HG02981 (cell line): ENCODE results near the gene NPHS1.
"Not testable (repeated sequence)": the region's sequence is repeated elsewhere in the genome, so short reads cannot be mapped to it uniquely, and the experiment has no call there.

Experiments used
- ATAC-seq: cut with Tn5 transposase; IDR thresholded peaks from one replicate; pipeline ENCODE4 v1.9.1; 2021; ENCODE audit warnings: mild to moderate bottlenecking, moderate library complexity; ENCODE audit not compliant: unreplicated experiment

Gene NPHS1

DNA sequence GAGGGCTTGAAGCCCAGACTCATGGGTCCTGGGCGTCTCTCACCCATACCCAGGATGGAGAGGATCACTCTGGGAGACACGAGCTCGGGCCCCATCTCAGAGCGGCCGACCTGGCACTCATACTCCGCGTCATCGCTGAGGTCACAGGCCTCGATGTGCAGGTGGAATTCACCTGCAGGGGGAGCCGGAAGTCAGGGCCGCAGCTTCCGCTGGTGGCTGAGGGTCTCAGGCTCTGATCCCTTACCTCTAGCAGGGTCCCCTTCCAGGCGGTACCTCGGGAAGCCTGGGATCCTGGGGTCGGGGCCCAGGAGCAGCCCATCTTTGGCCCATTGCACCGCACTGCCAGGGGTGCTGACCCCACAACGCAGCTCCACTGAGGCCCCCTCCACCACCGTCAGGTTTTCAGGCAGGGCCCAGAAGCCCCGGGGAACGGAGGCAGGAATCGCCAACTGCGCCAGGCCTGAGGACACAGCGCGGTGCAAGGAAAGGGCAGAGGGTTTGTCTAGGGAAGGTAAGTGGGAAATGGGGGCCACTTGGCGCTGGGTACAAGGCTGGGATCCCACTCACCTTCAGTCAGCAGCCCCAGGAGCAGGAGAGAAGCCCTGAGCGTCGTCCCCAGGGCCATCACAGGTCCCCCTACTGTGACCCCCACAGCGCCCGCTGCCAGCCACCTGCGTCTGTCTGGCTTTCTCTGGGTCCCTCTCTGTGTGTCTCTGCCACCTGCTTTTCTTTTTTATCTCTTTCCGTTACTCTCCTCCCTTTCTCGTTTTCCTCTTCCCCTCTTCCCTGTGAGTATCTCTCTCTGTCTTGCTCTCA is 883 bp downstream of the NPHS1 start:
- no peak for ATAC-seq

DNA sequence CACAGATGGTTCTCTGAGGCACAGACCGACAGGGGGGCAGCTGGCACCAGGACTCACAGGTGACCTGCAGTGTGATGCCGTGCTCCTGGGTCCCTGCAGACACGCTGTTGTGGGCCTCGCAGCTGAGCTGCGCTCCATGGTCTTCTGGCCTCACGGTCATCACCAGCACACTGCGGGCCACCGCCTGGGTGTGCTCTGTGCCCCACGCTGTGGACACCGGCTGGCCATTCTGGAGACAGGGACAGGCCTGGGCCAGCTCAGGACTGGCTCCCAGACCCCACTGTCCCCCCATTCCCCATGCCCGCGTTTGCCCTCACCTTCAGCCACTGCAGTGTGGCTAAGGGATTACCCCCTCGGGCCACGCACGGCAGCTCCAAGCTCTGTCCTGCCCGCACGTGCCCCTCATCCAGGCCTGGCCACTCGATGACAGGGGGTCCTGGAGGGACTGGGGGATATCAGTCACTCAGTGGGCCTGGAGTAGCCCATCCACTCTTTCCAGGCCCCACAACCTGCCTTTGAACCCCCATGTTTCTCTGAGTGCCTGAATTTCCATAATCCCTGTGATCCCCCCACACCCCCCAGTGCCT is 3.3 kb downstream of the NPHS1 start:
- ATAC-seq: no peak

DNA sequence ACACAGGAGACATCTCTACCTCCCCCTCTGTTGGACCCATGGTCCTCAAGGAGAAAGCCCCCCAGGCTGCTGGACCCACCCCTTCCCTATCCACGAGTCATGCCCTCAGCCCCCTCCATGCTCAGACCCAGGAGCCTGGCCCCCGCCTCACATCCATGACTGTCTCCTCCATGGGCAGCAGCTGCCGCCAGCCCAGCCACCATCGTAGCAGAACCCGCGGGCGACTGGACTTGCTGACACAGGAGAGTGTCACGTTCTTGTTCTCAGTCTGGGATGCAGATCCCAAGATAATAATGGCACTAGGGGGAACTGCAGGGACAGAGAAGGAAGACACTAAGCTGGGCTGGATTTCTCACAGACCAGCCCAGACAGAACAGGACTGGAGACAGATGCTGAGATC is 3.8 kb downstream of the NPHS1 start:
- no peak for ATAC-seq

DNA sequence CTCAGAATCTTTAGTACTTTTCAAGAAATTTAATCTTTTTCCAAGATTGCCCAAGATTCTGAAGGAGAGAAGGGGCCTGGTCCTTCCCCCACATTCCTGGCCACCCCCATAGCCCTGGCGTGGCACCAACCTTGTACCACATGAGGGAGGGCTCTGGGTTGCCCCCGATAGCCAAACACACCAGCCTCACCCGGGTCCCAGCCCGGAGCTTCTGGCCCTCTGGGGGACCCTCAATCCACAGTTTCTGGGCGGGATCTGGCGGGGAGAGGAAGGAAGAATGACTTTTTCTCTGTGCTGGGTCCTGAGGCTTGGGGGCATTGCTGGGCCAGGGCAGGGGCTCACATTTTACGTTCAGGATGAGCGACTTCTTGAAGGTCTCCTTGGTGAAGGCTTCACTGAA is 4.4 kb downstream of the NPHS1 start:
- ATAC-seq: no peak

DNA sequence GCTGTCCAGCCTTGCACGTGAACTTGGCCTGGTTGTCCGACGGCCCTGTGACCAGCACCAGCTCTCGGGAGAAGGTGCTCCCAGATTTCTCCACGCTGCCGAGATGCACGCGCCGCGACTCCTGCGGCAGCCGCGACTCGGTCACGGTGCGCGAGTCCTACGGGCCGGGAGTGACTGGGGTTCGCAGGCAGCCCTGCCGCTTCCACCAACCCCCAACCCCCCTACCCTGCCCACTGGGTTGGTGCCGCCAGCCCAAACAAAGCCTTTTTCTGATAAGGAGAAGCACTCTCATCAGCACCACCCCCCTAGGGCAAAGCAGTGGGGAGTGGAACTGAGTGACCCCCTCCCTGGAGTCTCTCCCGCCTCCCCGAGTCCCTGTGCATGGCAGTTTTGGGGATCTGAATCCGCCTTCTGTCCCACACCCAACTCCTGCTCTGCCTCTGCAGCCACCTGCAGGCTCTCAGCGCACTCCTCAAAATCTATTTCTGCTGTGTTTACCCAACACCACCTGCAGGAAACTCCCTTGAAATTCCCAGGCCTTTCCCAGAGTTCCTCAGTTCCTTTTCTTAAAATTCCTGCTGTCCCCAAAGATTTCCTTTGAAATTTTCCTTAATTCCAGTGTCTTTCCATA is 6.2 kb downstream of the NPHS1 start:
- no peak for ATAC-seq

DNA sequence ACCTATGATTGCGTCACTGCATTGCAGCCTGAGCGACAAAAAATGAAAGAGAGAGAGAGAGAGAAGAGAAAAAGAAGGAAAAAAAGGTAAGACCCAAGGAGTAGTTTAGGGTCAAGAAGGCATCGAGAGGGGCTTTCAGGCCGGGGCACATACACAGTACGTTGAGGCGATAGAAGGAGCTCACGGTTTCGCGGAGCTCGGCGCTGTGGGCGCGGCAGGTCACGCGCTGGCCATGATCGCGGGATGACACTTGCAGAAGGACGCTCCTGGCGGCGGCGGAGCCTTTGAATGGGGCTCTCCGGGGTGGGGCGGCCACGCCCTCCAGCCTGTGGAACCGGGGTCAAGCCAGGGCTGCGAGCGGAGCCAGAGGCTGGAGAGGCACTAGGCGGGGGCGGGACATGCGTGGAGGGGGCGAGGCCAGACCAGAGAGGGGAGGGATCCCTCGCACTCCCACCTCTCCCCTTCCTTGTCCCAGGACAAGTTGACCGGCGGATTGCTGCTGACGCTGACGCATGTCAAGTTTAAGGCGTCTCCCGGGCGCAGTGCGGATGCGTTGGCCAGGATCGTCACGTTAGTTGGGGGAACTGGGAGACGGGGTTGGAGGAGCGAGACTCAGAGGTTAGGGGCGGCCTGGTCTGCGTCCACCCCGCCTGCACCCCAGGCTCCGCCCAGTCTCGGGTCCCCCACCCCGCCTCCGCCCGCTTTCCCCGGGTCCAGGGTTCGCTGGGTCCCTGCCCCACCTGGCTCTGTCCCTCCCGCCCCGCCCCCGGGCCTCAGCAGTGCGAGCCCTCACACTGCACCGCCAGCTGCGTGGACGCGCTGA is 6.9 kb downstream of the NPHS1 start:
- ATAC-seq: no peak

DNA sequence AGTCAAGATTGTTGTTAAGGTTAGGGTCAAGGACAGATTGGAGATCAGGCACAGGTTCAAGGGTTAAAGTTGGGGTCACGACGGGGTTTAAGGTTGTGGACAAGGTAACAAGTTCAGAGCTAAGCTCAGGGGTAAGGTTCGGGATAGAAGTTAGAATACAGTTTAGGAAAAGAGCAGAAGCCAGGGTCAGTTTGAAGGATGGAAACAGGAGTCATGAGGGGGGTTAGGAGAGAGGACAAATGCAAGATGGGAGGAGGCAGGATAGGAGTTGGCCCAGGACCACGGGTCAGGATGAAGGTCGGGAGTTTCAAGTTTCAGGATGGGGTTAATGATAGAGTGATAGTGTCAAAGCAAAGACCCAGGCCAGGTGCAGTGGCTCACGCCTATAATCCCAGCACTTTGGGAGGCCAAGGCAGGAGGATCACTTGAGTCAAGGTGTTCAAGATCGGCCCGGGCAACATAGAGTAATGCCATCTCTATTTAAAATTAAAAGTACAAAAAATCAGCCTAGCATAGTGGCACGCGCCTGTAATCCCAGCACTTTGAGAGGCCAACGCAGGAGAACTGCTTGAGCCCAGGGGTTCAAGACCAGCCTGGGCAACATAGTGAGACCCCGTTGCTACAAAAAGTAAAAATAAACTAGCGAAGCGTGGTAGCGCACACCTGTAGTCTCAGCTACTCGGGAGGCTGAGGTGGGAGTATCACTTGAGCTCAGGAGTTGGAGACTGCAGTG is 7.7 kb downstream of the NPHS1 start:
- no peak for ATAC-seq

DNA sequence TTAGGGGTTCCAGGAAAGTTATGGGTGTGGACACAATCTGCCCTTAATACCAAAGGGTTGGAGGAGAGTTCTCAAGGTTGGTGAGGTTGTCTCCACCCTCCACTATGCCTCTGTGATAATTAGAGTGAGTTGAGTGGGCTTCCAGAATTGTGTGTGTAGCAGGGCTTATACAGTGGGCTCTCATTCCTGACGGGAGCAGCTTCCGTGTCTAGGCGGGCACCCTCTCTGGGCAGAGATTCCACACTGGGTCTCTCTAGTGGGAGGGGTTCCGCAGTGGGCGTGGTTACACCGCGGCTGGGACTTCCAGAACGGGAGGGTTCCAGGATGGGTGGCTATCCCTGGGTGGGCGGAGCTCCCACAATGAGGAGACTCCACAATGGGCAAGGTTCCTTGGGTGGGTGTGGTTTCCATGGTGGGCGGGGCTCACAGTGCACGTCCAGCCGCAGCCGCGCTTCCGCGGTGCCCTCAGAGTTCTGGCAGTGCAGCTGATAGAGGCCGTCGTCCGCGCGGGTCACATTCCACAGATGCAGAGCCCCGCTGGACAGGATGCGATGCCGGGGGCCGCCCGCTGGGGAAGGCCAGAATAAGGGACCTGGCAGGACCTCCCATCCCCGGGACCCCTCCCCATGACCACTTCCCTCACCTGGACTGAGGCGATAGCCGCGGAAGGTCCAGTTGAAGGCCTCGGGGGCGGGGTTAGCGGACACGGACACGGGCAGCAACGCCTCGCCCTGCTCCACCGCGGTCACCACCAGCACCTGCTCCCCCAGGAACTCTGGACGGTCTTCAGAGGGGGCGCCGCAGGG is 8.4 kb downstream of the NPHS1 start:
- ATAC-seq: no peak

DNA sequence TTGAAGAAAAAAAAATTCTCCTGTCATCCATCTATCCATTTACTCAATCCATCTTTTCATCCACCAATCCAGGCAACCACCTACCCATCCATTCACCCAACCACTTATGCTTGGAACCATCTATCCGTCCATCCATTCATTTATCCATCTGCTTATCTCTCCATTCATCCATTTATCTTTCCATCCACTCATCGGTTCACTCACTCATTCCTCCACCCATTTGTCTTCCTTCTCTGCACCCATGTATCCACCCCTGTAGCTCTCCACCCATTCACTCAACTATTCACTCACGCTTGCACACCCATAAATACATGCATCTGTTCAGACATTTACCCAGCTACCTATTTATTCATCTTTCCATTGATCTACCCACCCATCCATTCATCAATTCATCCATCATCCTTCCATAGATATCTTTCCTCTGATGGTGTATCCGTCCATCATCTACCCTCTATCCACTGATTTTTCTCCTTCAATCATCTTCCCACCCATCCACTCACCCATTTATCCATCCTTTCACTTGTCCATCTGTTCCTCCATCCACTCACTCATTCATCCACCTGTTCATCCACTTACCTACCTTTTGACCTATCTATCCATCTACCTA is 9.5 kb downstream of the NPHS1 start:
- no peak for ATAC-seq

DNA sequence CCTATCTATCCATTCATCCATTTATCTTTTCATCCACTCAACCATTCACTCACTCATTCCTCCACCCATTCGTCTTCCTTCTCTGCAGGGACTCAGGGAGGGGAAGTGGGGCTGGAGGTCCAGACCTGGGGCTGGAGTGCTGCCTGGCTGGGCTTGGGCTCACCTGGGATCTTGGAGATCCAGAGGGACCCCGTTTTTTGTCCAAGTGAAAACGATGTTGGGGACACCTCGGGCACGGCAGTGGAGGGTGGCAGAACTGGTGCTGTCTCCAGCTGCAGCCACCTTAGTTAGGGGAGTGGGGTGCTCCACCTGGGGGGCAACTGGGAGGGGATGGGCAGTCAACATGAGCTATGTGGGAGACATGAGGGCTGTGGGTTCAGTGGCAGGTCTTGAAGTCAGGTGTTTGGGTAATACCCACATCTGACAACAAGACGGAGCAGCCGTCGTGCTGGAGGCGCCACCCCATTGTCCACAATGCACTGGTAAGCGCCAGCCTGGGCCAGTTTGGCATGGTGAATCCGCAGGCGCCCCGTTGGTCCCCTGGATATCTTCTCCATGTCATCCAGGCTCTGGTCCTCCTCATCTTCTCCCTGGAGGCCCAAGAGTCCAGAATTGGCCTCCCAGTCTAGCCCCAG is 10.2 kb downstream of the NPHS1 start:
- ATAC-seq: no peak

DNA sequence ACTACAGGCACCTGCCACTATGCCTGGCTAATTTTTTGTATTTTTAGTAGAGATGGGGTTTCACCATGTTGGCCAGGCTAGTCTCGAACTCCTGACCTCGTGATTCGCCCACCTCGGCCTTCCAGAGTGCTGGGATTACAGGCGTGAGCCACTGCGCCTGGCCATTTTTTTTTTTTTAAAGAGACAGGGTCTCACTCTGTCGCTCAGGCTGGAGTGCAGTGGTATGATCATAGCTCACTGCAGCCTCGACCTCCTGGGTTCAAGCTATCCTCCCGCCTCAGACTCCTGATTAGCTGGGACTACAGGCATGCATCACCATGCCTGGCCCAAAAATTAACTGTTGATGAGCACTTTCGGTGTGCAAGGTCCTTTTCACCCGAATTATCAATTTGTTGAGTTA is 16.2 kb downstream of the NPHS1 start:
- ATAC-seq: not testable (repeated sequence)

DNA sequence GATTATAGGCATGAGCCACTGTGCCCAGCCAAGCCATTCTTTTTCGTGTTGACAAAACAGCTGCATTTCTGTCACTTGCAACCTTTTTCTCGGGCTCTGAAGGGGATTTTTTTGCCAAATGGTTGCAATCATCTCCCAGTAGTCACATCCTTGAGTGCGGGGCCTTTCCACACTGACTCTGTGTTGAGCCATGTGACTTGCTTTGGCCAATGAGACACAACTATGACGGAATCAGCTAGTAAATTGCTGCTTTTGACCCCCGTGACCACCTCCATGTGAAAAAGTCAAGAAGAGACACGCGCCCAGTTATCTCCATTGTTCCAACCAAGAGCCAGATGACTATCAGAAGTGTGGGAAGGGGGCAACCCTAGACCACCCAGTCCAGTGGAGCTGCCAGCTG is 18.3 kb downstream of the NPHS1 start:
- no peak for ATAC-seq

DNA sequence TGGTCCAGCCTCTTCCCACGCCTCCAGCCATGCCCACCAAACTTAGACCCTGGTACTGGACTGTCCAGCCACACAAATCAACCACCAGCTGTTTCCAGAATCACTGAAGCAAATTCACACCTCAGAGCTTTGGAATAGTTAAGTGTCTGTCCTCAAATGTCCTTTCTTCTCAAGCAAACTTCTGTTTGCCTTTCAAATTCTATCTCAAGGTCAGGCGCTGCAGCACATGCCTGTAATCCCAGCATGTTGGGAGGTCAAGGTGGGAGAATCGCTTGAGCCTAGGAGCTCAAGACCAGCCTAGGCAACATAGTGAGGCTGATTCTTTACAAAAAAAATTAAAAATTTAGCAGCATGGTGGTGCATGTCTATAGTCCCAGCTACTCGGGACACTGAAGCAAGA is 20.2 kb downstream of the NPHS1 start:
- no peak for ATAC-seq

DNA sequence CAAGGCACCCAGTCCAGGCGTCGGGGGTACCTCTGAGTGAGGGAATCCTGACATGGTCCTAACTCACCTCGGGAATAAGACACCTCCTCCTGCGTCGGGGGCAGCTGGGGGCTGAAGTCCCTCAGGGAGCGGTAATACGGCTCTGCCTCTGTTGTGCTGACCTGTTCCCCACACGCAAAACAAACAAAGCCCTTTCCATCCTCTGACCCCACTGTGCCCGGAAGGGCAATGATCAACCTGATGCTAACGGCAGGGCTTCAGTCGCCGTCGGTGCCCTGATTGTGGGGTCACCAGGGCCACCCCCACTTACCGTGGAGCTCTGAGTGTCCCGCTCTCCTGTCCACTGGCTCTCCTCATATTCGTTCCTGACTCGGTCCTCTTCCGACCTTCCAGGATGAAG is 21.3 kb downstream of the NPHS1 start:
- ATAC-seq: no peak

DNA sequence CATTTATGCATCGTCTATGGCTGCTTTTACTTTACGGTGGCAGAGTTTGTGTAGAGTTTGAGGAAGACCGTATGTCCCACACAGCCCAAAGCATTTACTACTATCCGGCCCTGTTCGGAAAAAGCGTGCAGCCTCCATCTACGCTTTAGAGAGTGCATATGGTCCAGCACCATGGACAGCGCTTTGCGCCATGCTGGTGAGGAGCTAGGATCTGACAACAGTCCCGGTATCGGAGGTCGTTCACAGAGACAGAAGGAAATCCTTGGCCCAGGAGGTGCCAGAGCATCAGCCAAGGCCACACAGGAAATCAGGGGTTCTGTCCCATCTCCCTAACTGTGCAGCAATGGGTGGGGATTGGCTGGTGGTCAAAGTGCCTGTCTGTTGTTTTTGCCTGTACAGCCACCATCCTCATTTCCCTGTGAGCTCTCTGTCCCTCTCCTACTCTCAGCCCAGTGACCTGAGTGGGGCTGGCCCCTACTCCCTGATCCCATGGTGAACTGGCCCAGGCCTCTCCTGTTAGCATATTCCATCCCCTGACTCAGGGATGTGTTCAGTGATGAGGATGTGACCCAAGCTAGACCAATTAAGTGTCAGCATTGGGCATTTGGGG is 23.5 kb downstream of the NPHS1 start:
- no peak for ATAC-seq

DNA sequence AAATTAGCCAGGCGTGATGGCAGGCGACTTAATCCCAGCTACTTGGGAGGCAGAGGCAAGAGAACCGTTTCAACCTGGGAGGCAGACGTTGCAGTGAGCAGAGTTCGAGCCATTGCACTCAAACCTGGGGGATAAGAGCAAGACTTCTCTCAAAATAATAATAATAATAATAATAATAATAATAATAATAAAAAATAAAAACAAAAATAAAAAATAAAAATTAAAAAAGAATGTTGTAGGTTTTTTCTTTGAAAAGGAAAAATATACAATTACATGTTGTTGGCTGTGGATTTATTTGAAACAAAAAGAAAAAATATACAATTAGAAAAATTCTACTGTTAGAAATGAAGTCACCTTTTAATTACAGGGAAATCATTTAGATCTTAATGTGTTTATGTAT is 28.2 kb downstream of the NPHS1 start:
- no peak for ATAC-seq

DNA sequence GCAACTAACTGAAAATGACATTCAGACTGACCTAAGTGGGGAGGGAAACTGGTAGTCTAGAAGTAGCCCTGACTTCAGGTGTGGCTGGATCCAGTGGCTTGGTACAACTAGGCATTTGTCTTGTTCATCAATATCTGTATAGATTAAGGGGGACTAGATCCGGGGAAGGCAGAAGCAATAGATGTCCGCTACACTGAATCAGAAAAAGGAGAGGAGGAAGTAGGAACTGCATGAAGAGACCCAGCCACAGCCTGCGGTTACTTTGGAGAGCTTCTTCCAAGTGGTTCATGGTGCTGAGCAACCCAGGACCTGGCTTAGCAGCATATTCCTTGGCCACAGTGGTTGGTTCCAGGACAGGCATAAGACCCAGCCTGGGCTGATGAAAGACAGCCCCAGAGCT is 29.7 kb downstream of the NPHS1 start:
- no peak for ATAC-seq

DNA sequence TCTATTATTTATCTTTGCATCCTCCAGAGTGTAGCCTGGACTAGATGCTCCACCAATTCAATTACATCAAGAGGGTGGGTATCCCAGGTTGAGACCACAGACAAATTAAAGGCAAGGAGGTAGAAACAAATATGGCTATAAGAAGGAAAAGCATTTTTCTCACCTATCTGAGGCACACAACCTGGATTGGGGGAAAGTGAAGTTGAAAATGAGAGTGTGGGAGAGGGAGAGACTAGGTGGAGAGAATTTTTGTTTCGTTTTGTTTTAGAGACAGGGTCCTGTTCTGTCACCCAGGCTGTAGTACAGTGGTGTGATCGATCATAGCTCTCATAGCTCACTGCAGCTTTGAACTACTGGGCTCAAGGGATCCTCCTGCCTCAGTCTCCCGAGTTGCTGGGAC is 33.9 kb downstream of the NPHS1 start:
- ATAC-seq: no peak

DNA sequence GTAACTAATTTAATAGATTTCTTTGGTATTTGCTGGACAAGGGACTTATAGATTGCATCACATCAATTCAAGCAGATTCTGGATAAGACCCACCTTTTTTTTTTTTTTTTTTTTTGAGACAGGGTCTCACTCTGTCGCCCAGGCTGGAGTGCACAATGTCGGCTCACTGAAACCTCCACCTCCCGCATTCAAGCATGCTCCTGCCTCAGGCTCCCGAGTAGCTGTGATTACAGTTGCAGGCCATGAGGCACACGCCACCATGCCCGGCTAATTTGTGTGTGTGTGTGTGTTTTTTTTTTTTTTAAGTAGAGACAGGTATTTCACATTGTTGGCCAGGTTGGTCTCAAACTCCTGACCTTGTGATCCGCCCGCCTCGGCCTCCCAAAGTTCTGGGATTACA is 35.5 kb downstream of the NPHS1 start:
- ATAC-seq: no peak
